Vagina (tissue), 2 donors: ENCODE data around the gene ENTPD6. TPM values are rescaled to one million over a fixed set of nuclear protein-coding genes. Genes with fewer than 3 reads are reported as not detected.

Source experiments
- DNase-seq, 2 donors: peaks; one replicate each; pipeline ENCODE4 v3.0.0-alpha.2; 2017; ENCODE audit errors: extremely low spot score in 2 of 2
- H3K27ac ChIP-seq: fragments of 200-600 bp; sonication (generic); one replicate; pipeline ENCODE4 v1.5.1; 2019
- H3K27me3 ChIP-seq: fragments of 200-600 bp; sonication (generic); one replicate; pipeline ENCODE4 v1.5.1; 2019
- H3K36me3 ChIP-seq, 2 donors: fragments of 200-600 bp; sonication (generic); one replicate each; pipeline ENCODE4 v1.5.1; 2017 to 2019
- H3K4me1 ChIP-seq: fragments of 200-600 bp; sonication (generic); one replicate; pipeline ENCODE4 v1.5.1; 2019
- H3K4me3 ChIP-seq, 2 donors: fragments of 200-600 bp; sonication (generic); 1 replicate in 1 of 2; 2 replicates in 1 of 2; pipeline ENCODE4 v1.5.1; 2016 to 2019
- H3K9me3 ChIP-seq: fragments of 200-600 bp; sonication (generic); one replicate; pipeline ENCODE4 v1.5.1; 2019
- POLR2A ChIP-seq, 2 donors: fragments of 450-650 bp; IDR thresholded peaks; one replicate each; pipeline ENCODE4 v1.6.1; 2017; ENCODE audit warnings: antibody characterized with exemption in 2 of 2, mild to moderate bottlenecking in 2 of 2, moderate library complexity in 2 of 2
- POLR2AphosphoS5 ChIP-seq, 2 donors: sonication (generic); formaldehyde crosslinking; IDR thresholded peaks; one replicate each; pipeline ENCODE4 v1.9.0; 2017; ENCODE audit warnings: antibody characterized with exemption in 2 of 2, mild to moderate bottlenecking in 2 of 2, low read depth in 1 of 2; ENCODE audit not compliant: insufficient read depth in 1 of 2
- intact Hi-C: fragments of 100-400 bp; cut with DNase I; formaldehyde crosslinking; loops from one replicate; pipeline ENCODE4 v1.15.1; 2023
- total RNA-seq: library from RNA; depleted of rRNA; stranded (reverse); fragments of >200 nt; gene quantifications from one replicate; pipeline ENCODE4 v1.2.3, GENCODE V29; 2016
- TF ChIP-seq, protein P1 (sequence below), 3 experiments: fragments of 450-650 bp in 2 of 3; fragments of 200-600 bp in 1 of 3; sonication (generic) in 1 of 3; IDR thresholded peaks; one replicate each; pipeline ENCODE4 v1.5.1; 2017 to 2019; ENCODE audit warnings: antibody characterized with exemption in 3 of 3, mild to moderate bottlenecking in 2 of 3, moderate library complexity in 2 of 3

Gene ENTPD6
- total RNA-seq, 1 donor from 2014 or later, result 51.3 TPM

- peaks cover 26% of the 10 kb centered on the region for H3K4me1 ChIP-seq
- intact Hi-C loops, result loop anchor here (10.0 kb wide), 1 partner anchor 50 kb away; the partner anchor contains the start of gene ENTPD6
- no peaks in the 10 kb centered on the region for H3K9me3 ChIP-seq
- no peak for DNase-seq
- no peaks in the 10 kb centered on the region for H3K36me3 ChIP-seq
- H3K27me3 ChIP-seq, result no peaks in the 10 kb centered on the region
- TF ChIP-seq POLR2AphosphoS5 (IDR thresholded peaks at IDR 0.05; ENCODE audit: insufficient read depth in 1 of 2, low read depth in 1 of 2), result no peak
- TF ChIP-seq POLR2A (IDR thresholded peaks at IDR 0.05), result no peak
- TF ChIP-seq, protein P1, sequence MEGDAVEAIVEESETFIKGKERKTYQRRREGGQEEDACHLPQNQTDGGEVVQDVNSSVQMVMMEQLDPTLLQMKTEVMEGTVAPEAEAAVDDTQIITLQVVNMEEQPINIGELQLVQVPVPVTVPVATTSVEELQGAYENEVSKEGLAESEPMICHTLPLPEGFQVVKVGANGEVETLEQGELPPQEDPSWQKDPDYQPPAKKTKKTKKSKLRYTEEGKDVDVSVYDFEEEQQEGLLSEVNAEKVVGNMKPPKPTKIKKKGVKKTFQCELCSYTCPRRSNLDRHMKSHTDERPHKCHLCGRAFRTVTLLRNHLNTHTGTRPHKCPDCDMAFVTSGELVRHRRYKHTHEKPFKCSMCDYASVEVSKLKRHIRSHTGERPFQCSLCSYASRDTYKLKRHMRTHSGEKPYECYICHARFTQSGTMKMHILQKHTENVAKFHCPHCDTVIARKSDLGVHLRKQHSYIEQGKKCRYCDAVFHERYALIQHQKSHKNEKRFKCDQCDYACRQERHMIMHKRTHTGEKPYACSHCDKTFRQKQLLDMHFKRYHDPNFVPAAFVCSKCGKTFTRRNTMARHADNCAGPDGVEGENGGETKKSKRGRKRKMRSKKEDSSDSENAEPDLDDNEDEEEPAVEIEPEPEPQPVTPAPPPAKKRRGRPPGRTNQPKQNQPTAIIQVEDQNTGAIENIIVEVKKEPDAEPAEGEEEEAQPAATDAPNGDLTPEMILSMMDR (IDR thresholded peaks at IDR 0.05), result no peak
- no peak overlapping the region for H3K27ac ChIP-seq
- no peak overlapping the region for H3K4me3 ChIP-seq
Observed at GRCh38 chr20:25244976-25245375, 49.5 kb downstream of the ENTPD6 start.

- no peak overlapping the region for H3K4me3 ChIP-seq
- intact Hi-C loops, result loop anchor here (10.0 kb wide), 1 partner anchor 51 kb away; the partner anchor contains the start of gene ENTPD6
- TF ChIP-seq, protein P1 (IDR thresholded peaks at IDR 0.05), result no peak
- no peak for TF ChIP-seq POLR2A (IDR thresholded peaks at IDR 0.05)
- TF ChIP-seq POLR2AphosphoS5 (IDR thresholded peaks at IDR 0.05; ENCODE audit: insufficient read depth in 1 of 2, low read depth in 1 of 2), result no peak
- H3K27ac ChIP-seq, result no peak overlapping the region
- H3K4me1 ChIP-seq, result peaks cover 30% of the 10 kb centered on the region
- H3K36me3 ChIP-seq, result no peaks in the 10 kb centered on the region
- no peaks in the 10 kb centered on the region for H3K27me3 ChIP-seq
- H3K9me3 ChIP-seq, result no peaks in the 10 kb centered on the region
- DNase-seq, result no peak
Observed at GRCh38 chr20:25245461-25245860, 49.9 kb downstream of the ENTPD6 start.

DNA sequence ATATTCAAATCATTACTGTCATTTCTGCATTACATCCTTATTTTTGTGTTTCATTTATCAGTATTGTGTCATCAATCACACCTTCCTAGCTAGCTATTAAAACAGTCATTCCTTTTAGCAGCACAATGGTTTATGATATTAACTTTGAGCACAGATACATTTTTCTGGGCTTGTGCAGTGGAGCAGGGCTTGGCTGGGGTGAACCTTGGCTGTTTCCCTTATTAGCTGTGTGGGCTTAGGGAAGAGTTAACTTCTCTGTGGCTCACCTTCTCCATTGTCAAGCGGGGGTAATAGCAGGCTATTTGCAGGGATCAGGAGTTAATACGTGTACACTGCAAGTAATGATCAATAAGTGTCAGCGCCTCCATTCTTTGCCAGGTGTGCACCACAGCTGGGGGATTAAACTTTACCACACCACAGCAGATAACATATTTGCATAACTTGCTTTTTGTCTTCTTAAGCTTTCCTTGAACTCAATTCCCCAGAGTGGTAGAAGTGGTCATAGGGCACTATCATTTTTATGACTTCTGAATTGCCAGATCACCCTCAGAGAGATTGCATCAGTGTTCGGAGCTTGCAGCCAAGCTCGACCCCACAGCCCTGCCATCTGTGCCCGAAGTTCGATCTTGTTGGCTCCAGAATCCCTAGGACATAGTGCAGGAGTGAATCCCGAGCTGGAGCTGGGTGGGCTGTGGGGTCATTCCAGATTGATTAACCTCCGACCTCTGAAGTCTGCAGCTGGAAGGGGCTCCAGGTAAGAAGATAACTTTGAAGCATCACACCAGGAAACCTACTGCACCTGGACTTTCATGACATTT, 50.9 kb downstream of the ENTPD6 start:
- intact Hi-C loops, result loop anchor here (10.0 kb wide), 1 partner anchor 52 kb away; the partner anchor contains the start of gene ENTPD6
- peaks cover 40% of the 10 kb centered on the region for H3K4me1 ChIP-seq
- DNase-seq, result no peak
- no peak overlapping the region for H3K27ac ChIP-seq
- H3K27me3 ChIP-seq, result no peaks in the 10 kb centered on the region
- H3K4me3 ChIP-seq, result peak overlapping the region; percentile 88 to 95
- H3K36me3 ChIP-seq, result no peaks in the 10 kb centered on the region
- H3K9me3 ChIP-seq, result no peaks in the 10 kb centered on the region
- no peak for TF ChIP-seq POLR2A (IDR thresholded peaks at IDR 0.05)
- TF ChIP-seq, protein P1 (IDR thresholded peaks at IDR 0.05), result no peak
- no peak for TF ChIP-seq POLR2AphosphoS5 (IDR thresholded peaks at IDR 0.05; ENCODE audit: insufficient read depth in 1 of 2, low read depth in 1 of 2)

GRCh38 chr20:25247000-25247517, 51.5 kb downstream of the ENTPD6 start:
- Histone ChIP-seq H3K27me3 (no peaks in the 10 kb centered on the region), H3K27ac (peak overlapping the region; percentile 89), H3K4me3 (peak overlapping the region; percentile 88 to 95), H3K4me1 (peaks cover 44% of the 10 kb centered on the region), H3K9me3 (no peaks in the 10 kb centered on the region), H3K36me3 (no peaks in the 10 kb centered on the region)
- no peak for DNase-seq
- TF ChIP-seq, protein P1 (IDR thresholded peaks at IDR 0.05), result peak in 1 of 3 experiments; percentile 31
- TF ChIP-seq POLR2AphosphoS5 (IDR thresholded peaks at IDR 0.05; ENCODE audit: insufficient read depth in 1 of 2, low read depth in 1 of 2) (peak in 1 of 2 donors; percentile 30), POLR2A (IDR thresholded peaks at IDR 0.05) (no peak)
- intact Hi-C loops, result loop anchor here (10.0 kb wide), 1 partner anchor 52 kb away; the partner anchor contains the start of gene ENTPD6
